GM20000 (cell line): ENCODE results near the gene CHRNB4.

Experiments
- DNase-seq: peaks from one replicate; pipeline ENCODE4 v3.0.0; 2012; ENCODE audit warnings: low spot score
- TF ChIP-seq, protein P1 (sequence below): IDR thresholded peaks from 2 replicates; pipeline ENCODE4 v1.5.1; 2012; ENCODE audit warnings: mild to moderate bottlenecking, control low read depth; ENCODE audit errors: extremely low read depth, missing control alignments

CHRNB4 gene

DNA sequence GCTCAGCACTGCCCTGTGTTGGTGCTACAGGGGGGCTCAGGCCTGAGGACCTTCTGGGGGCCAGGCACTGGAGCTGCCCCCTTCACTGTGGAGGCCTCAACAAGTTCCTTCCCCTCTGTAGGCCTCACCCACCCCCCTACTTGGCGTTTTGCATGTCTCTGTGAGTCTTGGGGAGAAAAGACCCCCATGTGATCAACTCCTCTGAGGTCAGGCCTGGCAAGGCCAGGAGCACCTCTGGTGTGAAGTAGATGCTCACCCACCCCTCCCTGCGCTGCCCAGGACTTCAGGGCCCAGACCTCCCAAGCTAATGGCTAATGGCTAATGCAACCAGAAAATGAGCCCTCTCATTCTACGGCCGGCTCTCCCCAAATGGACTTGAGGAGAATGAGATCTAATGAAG is 34.2 kb upstream of the CHRNB4 start:
- DNase-seq, result no peak
- TF ChIP-seq, protein P1, sequence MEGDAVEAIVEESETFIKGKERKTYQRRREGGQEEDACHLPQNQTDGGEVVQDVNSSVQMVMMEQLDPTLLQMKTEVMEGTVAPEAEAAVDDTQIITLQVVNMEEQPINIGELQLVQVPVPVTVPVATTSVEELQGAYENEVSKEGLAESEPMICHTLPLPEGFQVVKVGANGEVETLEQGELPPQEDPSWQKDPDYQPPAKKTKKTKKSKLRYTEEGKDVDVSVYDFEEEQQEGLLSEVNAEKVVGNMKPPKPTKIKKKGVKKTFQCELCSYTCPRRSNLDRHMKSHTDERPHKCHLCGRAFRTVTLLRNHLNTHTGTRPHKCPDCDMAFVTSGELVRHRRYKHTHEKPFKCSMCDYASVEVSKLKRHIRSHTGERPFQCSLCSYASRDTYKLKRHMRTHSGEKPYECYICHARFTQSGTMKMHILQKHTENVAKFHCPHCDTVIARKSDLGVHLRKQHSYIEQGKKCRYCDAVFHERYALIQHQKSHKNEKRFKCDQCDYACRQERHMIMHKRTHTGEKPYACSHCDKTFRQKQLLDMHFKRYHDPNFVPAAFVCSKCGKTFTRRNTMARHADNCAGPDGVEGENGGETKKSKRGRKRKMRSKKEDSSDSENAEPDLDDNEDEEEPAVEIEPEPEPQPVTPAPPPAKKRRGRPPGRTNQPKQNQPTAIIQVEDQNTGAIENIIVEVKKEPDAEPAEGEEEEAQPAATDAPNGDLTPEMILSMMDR, result no peak

DNA sequence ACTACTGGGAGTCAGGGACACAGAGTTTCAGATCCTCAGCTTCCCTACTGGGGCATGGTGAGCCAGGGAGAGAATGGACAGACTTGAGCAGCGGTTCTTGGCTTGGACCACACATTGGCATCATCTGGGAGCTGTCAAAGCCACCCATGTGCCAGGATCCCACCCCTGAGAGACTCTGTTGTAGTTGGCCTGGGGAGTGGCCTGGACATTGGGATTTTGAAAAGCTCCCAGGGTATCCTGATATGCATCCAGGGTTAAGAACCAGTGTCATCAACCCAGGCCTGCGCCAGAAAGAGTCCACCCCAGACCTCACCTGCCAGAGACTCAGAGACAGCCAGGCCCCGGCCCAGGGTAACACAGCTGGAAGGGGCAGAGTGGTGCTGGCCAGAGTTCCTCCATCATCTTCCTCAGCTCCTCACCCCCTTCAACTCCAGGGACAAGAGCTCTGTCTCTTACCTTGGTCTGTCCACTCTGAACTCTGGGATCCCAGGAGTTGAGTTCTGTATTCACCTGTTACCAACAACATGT is 33.0 kb upstream of the CHRNB4 start:
- DNase-seq, result no peak
- TF ChIP-seq, protein P1, result no peak

DNA sequence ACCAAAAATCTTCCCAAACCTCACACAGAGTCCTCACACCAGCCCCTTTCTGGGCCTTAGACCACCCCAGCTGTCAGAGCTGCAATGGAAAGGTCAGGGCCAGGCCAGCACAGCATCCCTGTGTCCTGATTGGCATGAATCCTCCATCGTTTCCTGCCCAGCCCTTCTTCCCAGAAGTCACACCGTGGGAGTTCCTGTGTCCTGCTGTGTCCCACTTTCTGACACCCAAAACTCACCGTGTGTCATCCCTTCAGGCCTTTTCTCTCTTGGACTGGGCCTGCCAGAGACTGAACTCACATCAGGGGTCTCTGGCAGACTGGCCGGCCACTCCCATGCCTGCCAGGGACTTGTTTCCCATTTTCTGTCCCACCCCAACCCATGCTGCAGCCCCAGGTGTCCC is 32.5 kb upstream of the CHRNB4 start:
- DNase-seq, result no peak
- TF ChIP-seq, protein P1, result no peak

DNA sequence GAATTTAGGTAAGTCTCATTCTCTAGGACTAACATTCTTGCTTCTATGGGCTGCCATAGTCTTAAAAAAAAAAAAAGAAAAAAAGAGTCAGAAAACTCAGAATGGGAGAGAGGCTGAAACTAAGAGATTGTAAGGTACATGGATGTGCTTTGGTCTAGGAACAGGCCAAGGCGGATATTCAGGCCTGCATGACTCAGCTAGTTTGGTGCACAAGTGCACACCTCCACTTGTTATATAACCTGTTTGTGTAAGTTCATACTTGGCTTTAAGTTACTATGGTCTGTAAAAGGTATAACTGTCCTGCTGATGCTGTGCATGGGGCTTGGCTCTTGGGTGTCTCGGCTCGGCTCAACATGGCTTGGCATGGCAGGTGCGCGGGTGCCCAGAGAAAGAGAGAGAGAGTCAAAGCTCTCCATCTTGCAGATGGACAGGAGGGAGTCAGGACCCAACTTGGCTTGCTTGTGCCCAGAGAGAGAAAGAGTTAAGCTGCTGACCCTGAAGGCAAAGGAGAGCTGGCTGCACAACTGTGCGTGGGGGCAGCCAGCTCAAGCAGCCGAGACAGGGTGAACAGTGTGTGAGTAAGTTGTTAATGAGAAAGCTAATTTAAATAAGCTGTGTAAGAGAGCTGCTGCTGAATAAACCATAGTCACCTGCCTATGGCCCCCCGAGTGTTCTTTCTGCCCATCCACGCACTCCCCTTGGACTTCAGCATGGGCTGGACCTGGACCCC is 31.4 kb upstream of the CHRNB4 start:
- no peak for DNase-seq
- TF ChIP-seq, protein P1, result no peak

DNA sequence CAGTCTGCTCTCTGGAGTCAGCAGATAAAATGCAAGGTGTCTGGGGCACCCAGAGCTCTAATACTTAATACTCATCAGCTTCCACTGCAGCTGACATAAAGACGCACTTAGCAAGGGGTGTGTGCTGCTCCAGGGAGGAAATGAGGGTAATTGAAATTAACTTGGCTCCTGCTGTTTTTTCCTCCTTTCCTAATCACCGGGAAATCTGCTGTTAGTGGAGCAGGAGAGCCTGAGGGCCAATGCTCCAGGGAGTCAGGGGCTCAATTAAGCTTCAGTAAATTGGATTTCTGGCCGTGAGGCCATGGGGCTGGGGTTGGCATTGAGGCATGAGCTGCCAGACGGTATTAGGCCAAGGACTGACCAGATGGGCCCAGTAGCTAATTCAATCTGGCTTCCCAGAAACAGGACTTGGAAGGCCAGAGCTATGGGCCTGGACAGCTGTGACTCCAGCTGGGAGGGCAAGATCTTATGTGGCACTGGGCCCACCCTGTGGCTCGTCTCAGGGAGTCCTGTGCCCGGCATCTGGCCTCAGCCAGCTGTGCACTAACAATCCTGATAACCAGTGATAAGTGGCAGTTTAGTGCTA is 30.7 kb upstream of the CHRNB4 start:
- no peak for DNase-seq
- TF ChIP-seq, protein P1, result no peak

DNA sequence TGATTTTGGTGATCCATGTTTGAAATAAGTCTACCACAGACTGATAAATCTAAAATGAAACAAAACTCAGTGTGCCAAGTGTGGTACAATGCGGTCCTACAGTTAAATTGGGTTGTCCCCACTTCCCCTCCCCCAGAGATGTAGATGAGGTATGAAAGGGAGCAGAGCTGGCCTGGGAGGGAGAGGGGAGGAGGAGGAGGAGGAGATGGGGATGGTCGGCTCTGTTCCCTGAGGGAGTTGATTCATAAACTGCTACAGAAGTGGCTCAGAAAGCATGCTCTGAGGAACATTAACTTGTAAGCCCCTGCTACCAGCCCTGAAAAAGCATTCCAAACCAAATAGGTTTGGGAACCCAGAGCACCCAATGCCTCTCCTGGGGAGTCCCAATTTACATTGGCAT is 28.0 kb upstream of the CHRNB4 start:
- TF ChIP-seq, protein P1, result no peak
- DNase-seq, result no peak

DNA sequence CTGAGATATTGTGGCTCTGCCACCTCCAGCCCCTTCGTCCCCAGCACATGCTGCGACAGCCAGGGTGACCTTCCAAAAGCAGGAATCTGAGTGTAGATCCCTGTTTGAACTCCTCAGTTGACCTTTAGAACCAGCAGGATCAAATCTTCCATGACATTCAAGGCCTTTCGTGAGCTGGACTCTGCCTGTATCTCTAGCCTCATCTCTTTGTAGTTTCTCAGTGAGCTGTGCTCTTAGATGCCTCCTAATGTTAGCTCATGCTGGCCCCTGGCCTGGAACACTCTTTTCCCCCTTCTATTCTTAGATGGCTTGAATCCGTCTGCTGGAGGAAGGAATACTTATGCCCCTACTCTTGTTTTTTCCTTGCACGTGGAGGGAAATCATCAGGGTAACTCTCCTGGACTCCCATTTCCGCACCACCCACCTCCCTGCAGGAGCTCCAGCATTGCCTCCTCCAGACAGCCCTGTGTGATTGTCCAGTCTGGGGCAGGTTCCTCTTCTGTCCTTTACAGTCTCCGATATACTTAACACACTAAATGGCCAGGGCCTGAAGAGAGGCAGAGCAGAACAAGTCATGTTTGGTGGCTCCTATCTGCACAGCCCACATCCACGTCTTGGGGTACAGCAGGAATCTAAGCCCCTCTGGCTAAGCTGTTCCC is 26.7 kb upstream of the CHRNB4 start:
- TF ChIP-seq, protein P1, result no peak
- DNase-seq, result no peak
